Endometrial microvascular endothelial cells (primary cell): Measurements from ENCODE around the gene MN1. TPM values are rescaled to one million over a fixed set of nuclear protein-coding genes. Genes with fewer than 3 reads are reported as not detected.

Experiments used
- in situ Hi-C: cut with HindIII; loops from 2 replicates; pipeline ENCODE4 v1.10.0; 2017; ENCODE audit warnings: low sequenced_read_pairs, low pct_unique_long_range_greater_than_20kb; ENCODE audit errors: inconsistent ontology term
- total RNA-seq: library from RNA; depleted of rRNA; stranded (reverse); fragments of >200 nt; gene quantifications from one replicate; pipeline ENCODE4 v1.2.3, GENCODE V29; 2015; ENCODE audit errors: inconsistent ontology term

The MN1 gene
- total RNA-seq, 1 donor from 2014 or later, result 0.93 TPM

GRCh38 chr22:27802346-27803073, 954 bp upstream of the MN1 start:
- in situ Hi-C loops, result no loop called here

DNA sequence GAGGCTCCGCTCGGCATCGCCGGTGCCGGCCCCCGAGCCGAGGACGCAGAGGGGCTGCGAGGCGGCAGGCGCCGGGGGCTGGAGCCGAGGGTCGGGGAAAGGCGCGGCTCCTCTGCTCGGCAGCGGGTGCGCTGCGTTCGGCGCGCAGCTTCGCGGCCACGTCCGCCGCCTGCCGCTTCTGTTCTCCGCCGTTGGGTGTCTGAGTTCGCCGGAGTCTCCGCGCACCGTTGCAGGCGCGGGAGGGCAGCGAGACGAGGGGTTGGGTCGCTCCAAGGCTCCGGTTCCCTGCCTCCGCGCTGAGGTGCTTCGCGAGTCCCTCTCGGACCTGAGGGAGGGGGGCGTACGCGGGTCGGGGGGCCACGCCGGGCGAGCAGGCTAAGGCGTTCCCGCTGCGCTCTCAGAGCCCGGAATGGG, 347 bp downstream of the MN1 start:
- in situ Hi-C loops, result no loop called here

GRCh38 chr22:27800250-27801201, 1.0 kb downstream of the MN1 start:
- in situ Hi-C loops, result no loop called here

DNA sequence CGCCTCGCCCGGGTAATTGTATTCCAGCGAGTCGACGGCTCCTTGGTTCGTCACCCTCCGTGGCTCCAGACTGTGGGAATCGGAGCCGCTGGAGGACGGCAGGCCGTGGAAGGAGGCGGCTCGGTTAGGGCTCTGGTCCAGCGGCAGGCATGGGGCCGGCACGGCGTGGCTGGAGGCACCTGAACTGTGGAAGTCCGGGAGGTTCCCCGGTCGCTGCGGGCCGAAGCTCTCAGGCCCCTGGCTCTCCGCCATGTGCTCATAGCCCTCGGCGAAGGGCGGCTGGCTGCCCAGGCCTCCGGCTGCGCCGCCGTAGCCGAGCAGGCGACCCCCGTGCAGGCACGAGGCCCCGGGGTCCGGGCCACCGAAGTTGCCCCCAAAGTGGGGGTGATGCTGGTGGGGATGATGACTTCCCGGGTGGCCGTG, 1.7 kb downstream of the MN1 start:
- in situ Hi-C loops, result no loop called here

DNA sequence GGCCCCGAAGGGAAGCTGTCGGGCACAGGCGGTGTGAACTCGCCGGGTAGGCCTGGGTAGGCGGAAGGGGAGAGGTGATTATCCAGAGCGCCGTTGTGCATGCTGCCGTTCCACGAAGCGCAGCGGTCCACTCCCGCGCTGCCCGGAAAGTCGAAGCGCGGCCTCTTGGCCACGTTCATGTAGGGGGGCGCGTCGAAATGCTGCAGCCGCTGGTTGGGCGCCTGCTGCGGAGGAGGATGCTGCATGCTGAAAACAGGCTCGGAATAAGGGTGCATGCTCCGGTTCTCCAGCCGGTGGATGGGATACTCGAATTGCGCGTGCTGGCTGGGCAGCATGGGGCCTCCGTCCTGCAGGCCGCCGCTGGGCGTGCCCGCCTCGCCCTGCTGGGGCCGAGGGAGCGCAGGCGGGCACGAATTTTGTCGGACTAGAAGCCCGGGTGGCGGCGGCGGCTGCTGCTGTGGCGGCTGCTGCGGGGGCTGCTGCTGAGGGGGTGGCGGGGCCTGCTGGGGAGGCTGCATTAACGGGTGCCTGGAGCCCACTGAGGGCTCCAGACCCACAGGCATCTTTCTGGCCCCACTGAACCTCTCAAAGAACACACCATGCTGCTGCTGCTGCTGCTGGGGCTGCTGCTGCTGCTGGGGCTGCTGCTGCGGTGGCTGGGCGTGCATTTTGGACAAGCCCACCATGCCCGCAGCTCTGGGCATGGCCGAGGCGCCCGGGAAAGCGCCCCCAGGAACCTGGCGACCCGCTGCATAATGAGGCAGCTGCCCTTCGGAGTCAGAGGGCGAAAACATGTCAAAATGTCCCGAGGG, 2.3 kb downstream of the MN1 start:
- in situ Hi-C loops, result no loop called here

- in situ Hi-C loops, result no loop called here
Measured at GRCh38 chr22:27798511-27799014, 3.0 kb downstream of the MN1 start.

GRCh38 chr22:27797520-27798391, 3.8 kb downstream of the MN1 start:
- in situ Hi-C loops, result no loop called here

DNA sequence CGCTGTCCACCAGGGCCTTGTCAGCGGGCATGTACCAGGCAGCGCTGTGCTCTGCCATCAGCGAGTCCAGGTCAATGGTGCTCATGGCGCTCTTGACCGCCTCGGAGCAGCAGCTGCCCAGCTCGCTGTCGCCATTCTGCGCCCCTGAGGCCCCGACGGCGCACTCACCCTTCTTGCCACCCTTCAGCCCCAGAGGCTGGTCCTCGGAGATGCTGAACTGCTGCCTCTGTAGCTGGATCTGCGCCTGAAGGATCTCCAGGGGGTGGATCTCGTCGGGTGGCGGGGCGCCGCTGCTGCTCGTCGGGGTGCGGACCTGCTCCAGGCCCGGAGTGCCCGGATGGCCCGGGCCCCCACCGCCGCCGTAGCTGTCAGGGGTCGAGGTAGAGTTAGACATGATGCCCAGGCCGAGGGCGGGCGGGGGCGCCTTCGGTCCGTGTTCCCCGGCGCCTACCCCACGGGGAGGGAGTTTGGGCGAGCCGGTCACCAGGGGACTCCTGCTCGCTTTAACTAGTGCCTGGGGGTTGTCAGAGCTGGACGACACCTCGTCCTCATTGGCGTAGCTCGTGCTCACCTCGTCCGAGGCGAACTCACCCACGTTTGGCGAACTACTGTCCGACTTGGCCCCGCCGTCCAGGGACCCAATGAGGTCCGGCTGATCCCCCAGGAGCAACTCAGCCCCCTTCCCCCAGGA, 4.6 kb downstream of the MN1 start:
- in situ Hi-C loops, result no loop called here

GRCh38 chr22:27795696-27796517, 5.6 kb downstream of the MN1 start:
- in situ Hi-C loops, result no loop called here

GRCh38 chr22:27795053-27795452, 6.5 kb downstream of the MN1 start:
- in situ Hi-C loops, result no loop called here

- in situ Hi-C loops, result no loop called here
Measured at GRCh38 chr22:27794226-27794625, 7.3 kb downstream of the MN1 start.

GRCh38 chr22:27793576-27793975, 8.0 kb downstream of the MN1 start:
- in situ Hi-C loops, result no loop called here

GRCh38 chr22:27792452-27793161, 8.9 kb downstream of the MN1 start:
- in situ Hi-C loops, result no loop called here

DNA sequence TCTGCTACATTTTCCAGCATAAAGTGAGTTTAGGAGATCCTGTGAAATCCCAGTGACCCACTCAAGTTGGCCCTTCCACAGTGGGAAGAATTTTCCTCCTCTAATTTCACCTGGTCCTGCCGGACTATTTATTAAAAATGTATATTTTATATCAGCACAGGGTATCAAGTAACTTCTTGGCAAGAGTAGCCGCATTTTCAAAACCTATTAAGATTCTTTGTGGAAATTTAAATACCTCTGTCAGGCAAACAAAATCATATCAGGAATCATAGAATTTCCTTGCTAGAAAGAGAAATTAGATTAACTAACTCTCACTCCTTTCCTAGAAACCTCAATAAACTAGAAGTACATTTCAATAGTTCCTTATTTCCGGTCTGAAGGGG, 9.7 kb downstream of the MN1 start:
- in situ Hi-C loops, result no loop called here

DNA sequence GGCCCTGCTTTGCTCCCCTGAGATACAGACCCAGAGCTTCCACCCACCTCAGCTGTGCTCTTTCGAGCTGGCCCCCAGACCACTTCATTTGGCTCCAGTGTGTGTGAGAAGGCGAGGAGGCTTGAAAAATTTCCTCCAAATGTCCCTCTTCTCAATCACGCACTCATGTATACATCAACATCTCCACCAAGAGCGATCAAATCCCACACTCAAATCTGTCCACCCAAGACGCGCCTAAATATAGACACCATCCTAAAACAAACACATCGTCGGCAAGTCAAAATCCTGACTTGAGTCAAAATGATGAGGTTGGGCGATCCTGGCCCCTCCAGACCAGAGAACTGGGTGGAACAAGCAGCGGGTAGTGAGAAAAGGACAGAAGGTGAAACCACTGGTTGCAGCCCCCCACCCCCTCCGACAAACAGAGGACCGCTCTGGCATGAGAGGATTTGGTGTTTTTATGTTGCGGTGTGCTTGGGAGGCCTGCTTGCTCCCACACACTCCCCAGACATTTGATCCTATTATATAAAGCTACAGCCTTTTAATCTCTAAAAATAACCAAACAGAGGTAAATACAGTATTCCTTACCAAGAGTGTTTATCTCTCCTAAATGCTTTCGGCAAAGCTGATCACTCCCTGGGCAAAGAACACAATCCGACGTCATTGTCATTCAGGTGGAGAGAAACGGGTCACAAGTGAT, 10.2 kb downstream of the MN1 start:
- in situ Hi-C loops, result no loop called here
